ENCODE results near the gene ADAMTS17. TPM values are rescaled to one million over a fixed set of nuclear protein-coding genes. Genes with fewer than 3 reads are reported as not detected.

The ADAMTS17 gene
- total and polyA plus RNA-seq, 4 donors = 10.5 to 20.6 (median 17.9) TPM

GRCh38 chr15:99967841-99968371 lies 373.9 kb downstream of the ADAMTS17 start:
- no peaks in the 10 kb centered on the region for H3K9me3 ChIP-seq (ENCODE audit: control insufficient read depth, insufficient read depth, low read length)
- WGBS (ENCODE audit: insufficient coverage) = 82% methylated on average over 10 of the region's 11 CpGs
- H3K36me3 ChIP-seq (ENCODE audit: control insufficient read depth, insufficient read depth, low read length) = peaks cover under 1% of the 10 kb centered on the region
- H3K4me1 ChIP-seq (ENCODE audit: control insufficient read depth, insufficient read depth, low read length) = peaks cover 6% of the 10 kb centered on the region
- H3K27me3 ChIP-seq (ENCODE audit: control insufficient read depth, insufficient read depth, low read length) = no peaks in the 10 kb centered on the region
- peak in 1 of 6 donors; percentile 32 for DNase-seq (ENCODE audit: low read depth in 4 of 6, low spot score in 6 of 6)
- no peak overlapping the region for H3K27ac ChIP-seq (ENCODE audit: low read depth, low read length)
- no peak overlapping the region for H3K4me3 ChIP-seq (ENCODE audit: low read depth, low read length)

- WGBS (ENCODE audit: insufficient coverage) = 92% methylated on average over 1 of the region's 3 CpGs
- H3K36me3 ChIP-seq (ENCODE audit: control insufficient read depth, insufficient read depth, low read length) = no peaks in the 10 kb centered on the region
- no peak for DNase-seq (ENCODE audit: low read depth in 4 of 6, low spot score in 6 of 6)
- no peak overlapping the region for H3K4me3 ChIP-seq (ENCODE audit: low read depth, low read length)
- peaks cover 6% of the 10 kb centered on the region for H3K4me1 ChIP-seq (ENCODE audit: control insufficient read depth, insufficient read depth, low read length)
- H3K9me3 ChIP-seq (ENCODE audit: control insufficient read depth, insufficient read depth, low read length) = no peaks in the 10 kb centered on the region
- H3K27me3 ChIP-seq (ENCODE audit: control insufficient read depth, insufficient read depth, low read length) = no peaks in the 10 kb centered on the region
- H3K27ac ChIP-seq (ENCODE audit: low read depth, low read length) = no peak overlapping the region
Measured at GRCh38 chr15:99966815-99967214, 375.0 kb downstream of the ADAMTS17 start.

GRCh38 chr15:99965376-99965775 lies 376.4 kb downstream of the ADAMTS17 start:
- H3K27me3 ChIP-seq (ENCODE audit: control insufficient read depth, insufficient read depth, low read length) = no peaks in the 10 kb centered on the region
- H3K36me3 ChIP-seq (ENCODE audit: control insufficient read depth, insufficient read depth, low read length) = no peaks in the 10 kb centered on the region
- no peak for DNase-seq (ENCODE audit: low read depth in 4 of 6, low spot score in 6 of 6)
- 96% methylated on average over 4 of the region's 7 CpGs for WGBS (ENCODE audit: insufficient coverage)
- no peaks in the 10 kb centered on the region for H3K4me1 ChIP-seq (ENCODE audit: control insufficient read depth, insufficient read depth, low read length)
- H3K9me3 ChIP-seq (ENCODE audit: control insufficient read depth, insufficient read depth, low read length) = no peaks in the 10 kb centered on the region
- H3K27ac ChIP-seq (ENCODE audit: low read depth, low read length) = no peak overlapping the region
- no peak overlapping the region for H3K4me3 ChIP-seq (ENCODE audit: low read depth, low read length)

- no peaks in the 10 kb centered on the region for H3K4me1 ChIP-seq (ENCODE audit: control insufficient read depth, insufficient read depth, low read length)
- no peak for DNase-seq (ENCODE audit: low read depth in 4 of 6, low spot score in 6 of 6)
- no peak overlapping the region for H3K27ac ChIP-seq (ENCODE audit: low read depth, low read length)
- H3K9me3 ChIP-seq (ENCODE audit: control insufficient read depth, insufficient read depth, low read length) = no peaks in the 10 kb centered on the region
- H3K27me3 ChIP-seq (ENCODE audit: control insufficient read depth, insufficient read depth, low read length) = no peaks in the 10 kb centered on the region
- H3K36me3 ChIP-seq (ENCODE audit: control insufficient read depth, insufficient read depth, low read length) = no peaks in the 10 kb centered on the region
- WGBS (ENCODE audit: insufficient coverage) = 96% methylated on average over 3 of the region's 7 CpGs
- no peak overlapping the region for H3K4me3 ChIP-seq (ENCODE audit: low read depth, low read length)
Measured at GRCh38 chr15:99963976-99964375, 377.8 kb downstream of the ADAMTS17 start.

- Histone ChIP-seq H3K27me3 (ENCODE audit: control insufficient read depth, insufficient read depth, low read length) (no peaks in the 10 kb centered on the region), H3K4me3 (ENCODE audit: low read depth, low read length) (no peak overlapping the region), H3K4me1 (ENCODE audit: control insufficient read depth, insufficient read depth, low read length) (no peaks in the 10 kb centered on the region), H3K27ac (ENCODE audit: low read depth, low read length) (no peak overlapping the region), H3K9me3 (ENCODE audit: control insufficient read depth, insufficient read depth, low read length) (no peaks in the 10 kb centered on the region), H3K36me3 (ENCODE audit: control insufficient read depth, insufficient read depth, low read length) (no peaks in the 10 kb centered on the region)
- DNase-seq (ENCODE audit: low read depth in 4 of 6, low spot score in 6 of 6) = peak in 1 of 6 donors; percentile 30
- WGBS (ENCODE audit: insufficient coverage) = 44% methylated on average over 7 of the region's 8 CpGs
Measured at GRCh38 chr15:99963096-99963825, 378.5 kb downstream of the ADAMTS17 start.

- no peaks in the 10 kb centered on the region for H3K4me1 ChIP-seq (ENCODE audit: control insufficient read depth, insufficient read depth, low read length)
- no peak for DNase-seq (ENCODE audit: low read depth in 4 of 6, low spot score in 6 of 6)
- no peak overlapping the region for H3K27ac ChIP-seq (ENCODE audit: low read depth, low read length)
- 94% methylated on average over 19 of the region's 19 CpGs for WGBS (ENCODE audit: insufficient coverage)
- no peaks in the 10 kb centered on the region for H3K36me3 ChIP-seq (ENCODE audit: control insufficient read depth, insufficient read depth, low read length)
- H3K4me3 ChIP-seq (ENCODE audit: low read depth, low read length) = no peak overlapping the region
- H3K9me3 ChIP-seq (ENCODE audit: control insufficient read depth, insufficient read depth, low read length) = no peaks in the 10 kb centered on the region
- no peaks in the 10 kb centered on the region for H3K27me3 ChIP-seq (ENCODE audit: control insufficient read depth, insufficient read depth, low read length)
Measured at GRCh38 chr15:99962006-99962561, 379.7 kb downstream of the ADAMTS17 start.

GRCh38 chr15:99961011-99961441 lies 380.7 kb downstream of the ADAMTS17 start:
- no peaks in the 10 kb centered on the region for H3K36me3 ChIP-seq (ENCODE audit: control insufficient read depth, insufficient read depth, low read length)
- no peak overlapping the region for H3K27ac ChIP-seq (ENCODE audit: low read depth, low read length)
- H3K4me1 ChIP-seq (ENCODE audit: control insufficient read depth, insufficient read depth, low read length) = no peaks in the 10 kb centered on the region
- no peaks in the 10 kb centered on the region for H3K27me3 ChIP-seq (ENCODE audit: control insufficient read depth, insufficient read depth, low read length)
- no peak for DNase-seq (ENCODE audit: low read depth in 4 of 6, low spot score in 6 of 6)
- H3K9me3 ChIP-seq (ENCODE audit: control insufficient read depth, insufficient read depth, low read length) = no peaks in the 10 kb centered on the region
- WGBS (ENCODE audit: insufficient coverage) = 64% methylated on average over 7 of the region's 12 CpGs
- H3K4me3 ChIP-seq (ENCODE audit: low read depth, low read length) = no peak overlapping the region

GRCh38 chr15:99959326-99959725 lies 382.4 kb downstream of the ADAMTS17 start:
- Histone ChIP-seq H3K4me3 (ENCODE audit: low read depth, low read length) (no peak overlapping the region), H3K27me3 (ENCODE audit: control insufficient read depth, insufficient read depth, low read length) (no peaks in the 10 kb centered on the region), H3K9me3 (ENCODE audit: control insufficient read depth, insufficient read depth, low read length) (no peaks in the 10 kb centered on the region), H3K27ac (ENCODE audit: low read depth, low read length) (no peak overlapping the region), H3K4me1 (ENCODE audit: control insufficient read depth, insufficient read depth, low read length) (no peaks in the 10 kb centered on the region), H3K36me3 (ENCODE audit: control insufficient read depth, insufficient read depth, low read length) (no peaks in the 10 kb centered on the region)
- WGBS (ENCODE audit: insufficient coverage) = 92% methylated on average over 2 of the region's 6 CpGs
- DNase-seq (ENCODE audit: low read depth in 4 of 6, low spot score in 6 of 6) = no peak

- WGBS (ENCODE audit: insufficient coverage) = 100% methylated on average over 1 of the region's 7 CpGs
- no peak for DNase-seq (ENCODE audit: low read depth in 4 of 6, low spot score in 6 of 6)
- Histone ChIP-seq H3K27me3 (ENCODE audit: control insufficient read depth, insufficient read depth, low read length) (no peaks in the 10 kb centered on the region), H3K36me3 (ENCODE audit: control insufficient read depth, insufficient read depth, low read length) (no peaks in the 10 kb centered on the region), H3K27ac (ENCODE audit: low read depth, low read length) (no peak overlapping the region), H3K9me3 (ENCODE audit: control insufficient read depth, insufficient read depth, low read length) (no peaks in the 10 kb centered on the region), H3K4me1 (ENCODE audit: control insufficient read depth, insufficient read depth, low read length) (no peaks in the 10 kb centered on the region), H3K4me3 (ENCODE audit: low read depth, low read length) (no peak overlapping the region)
Measured at GRCh38 chr15:99958426-99959097, 383.2 kb downstream of the ADAMTS17 start.

All from spinal cord (tissue), 10 donors.